H1 (cell line): ENCODE data around the gene AP1M1. TPM values are rescaled to one million over a fixed set of nuclear protein-coding genes. Genes with fewer than 3 reads are reported as not detected.

ENCODE experiments used
- CTCF ChIA-PET: fragments of 300-600 bp; sonication (Branson Sonifier 250); formaldehyde crosslinking; loops from one replicate; lab custom pipeline; 2021; ENCODE audit not compliant: partially characterized antibody; lab: Charles Lee
- POLR2A ChIA-PET: fragments of 300-600 bp; sonication (Branson Sonifier 250); formaldehyde crosslinking; loops from one replicate; lab custom pipeline; 2021; ENCODE audit warnings: inconsistent platforms; ENCODE audit not compliant: partially characterized antibody; lab: Charles Lee
- DNase-seq, 2 experiments: peaks; one replicate each; pipeline versions ENCODE4 v3.0.0 to v3.0.0-alpha.2; 2010 to 2022; ENCODE audit warnings: low spot score in 2 of 2, low read depth in 1 of 2, mixed read lengths in 1 of 2
- FAIRE-seq: peaks from 2 replicates; lab custom pipeline; 2011; peaks lifted over from hg19 to GRCh38; lab: Jason Lieb, UNC
- H2AFZ ChIP-seq: 2 replicates; pipeline ENCODE4 v1.8.1; 2012; ENCODE audit warnings: low read length, inconsistent platforms
- H2AK5ac ChIP-seq: 2 replicates; pipeline ENCODE4 v1.6.1; 2013; ENCODE audit warnings: low read depth, low read length
- H2BK120ac ChIP-seq: replicated peaks from 2 replicates; pipeline ENCODE3; 2013; ENCODE audit warnings: low read depth, low read length, inconsistent platforms
- H2BK12ac ChIP-seq: 2 replicates; pipeline ENCODE4 v1.6.1; 2013; ENCODE audit warnings: low read depth, low read length
- H2BK15ac ChIP-seq: 2 replicates; pipeline ENCODE4 v1.6.1; 2013; ENCODE audit warnings: low read length
- H2BK20ac ChIP-seq: 2 replicates; pipeline ENCODE4 v1.6.1; 2013; ENCODE audit warnings: low read length
- H2BK5ac ChIP-seq: 2 replicates; pipeline ENCODE4 v1.6.1; 2013; ENCODE audit warnings: low read depth, low read length
- H3K14ac ChIP-seq: 2 replicates; pipeline ENCODE4 v1.6.1; 2013; ENCODE audit warnings: inconsistent platforms; ENCODE audit not compliant: insufficient read length
- H3K18ac ChIP-seq: 2 replicates; pipeline ENCODE4 v1.6.1; 2013; ENCODE audit warnings: low read length; ENCODE audit errors: extremely low read depth
- H3K23ac ChIP-seq: 2 replicates; pipeline ENCODE4 v1.6.1; 2013; ENCODE audit warnings: inconsistent platforms; ENCODE audit not compliant: insufficient read length
- H3K23me2 ChIP-seq: 2 replicates; pipeline ENCODE4 v1.6.1; 2013; ENCODE audit warnings: low read depth, low read length
- H3K27ac ChIP-seq: 2 replicates; pipeline ENCODE4 v1.6.1; 2011; ENCODE audit warnings: low read depth, low read length, inconsistent platforms
- H3K27me3 ChIP-seq, 4 experiments: replicated peaks in 1 of 4; 1 replicate in 1 of 4; 2 replicates in 3 of 4; pipeline versions ENCODE4 v1.6.1 to v1.8.1; 2011 to 2013; ENCODE audit warnings: low read length in 3 of 4, mild to moderate bottlenecking in 3 of 4, inconsistent platforms in 2 of 4, mixed read lengths in 2 of 4, moderate library complexity in 1 of 4; ENCODE audit not compliant: control insufficient read depth in 3 of 4, insufficient read depth in 3 of 4; ENCODE audit errors: extremely low read depth in 1 of 4
- H3K36me3 ChIP-seq, 4 experiments: 2 replicates each; pipeline versions ENCODE4 v1.6.1 to v1.8.1; 2011 to 2013; ENCODE audit warnings: mild to moderate bottlenecking in 4 of 4, low read length in 3 of 4, moderate library complexity in 2 of 4, control low read depth in 1 of 4, inconsistent platforms in 1 of 4; ENCODE audit not compliant: insufficient read depth in 4 of 4, control insufficient read depth in 2 of 4
- H3K4ac ChIP-seq: replicated peaks from 2 replicates; pipeline ENCODE3; 2013; ENCODE audit warnings: low read length, low read depth, mixed read lengths, inconsistent platforms; ENCODE audit not compliant: insufficient read length
- H3K4me1 ChIP-seq, 4 experiments: replicated peaks in 1 of 4; 1 replicate in 1 of 4; 2 replicates in 3 of 4; pipeline versions ENCODE4 v1.6.1 to v1.8.1; 2011 to 2013; ENCODE audit warnings: low read length in 3 of 4, inconsistent platforms in 2 of 4, mixed read lengths in 1 of 4; ENCODE audit not compliant: insufficient read depth in 4 of 4, control insufficient read depth in 3 of 4
- H3K4me2 ChIP-seq, 2 experiments: 2 replicates each; pipeline versions ENCODE4 v1.6.1 to v1.8.1; 2011 to 2013; ENCODE audit warnings: low read depth in 2 of 2, low read length in 2 of 2, control low read depth in 1 of 2, inconsistent platforms in 1 of 2, mild to moderate bottlenecking in 1 of 2; ENCODE audit not compliant: insufficient read depth in 1 of 2
- H3K4me3 ChIP-seq, 4 experiments: fragments of 200-600, 300-600 bp in 1 of 4; sonication (generic), shearing (Covaris generic), sonication (Bioruptor Twin) in 1 of 4; 2 replicates each; pipeline versions ENCODE4 v1.5.1 to v1.8.1; 2011 to 2016; ENCODE audit warnings: low read length in 4 of 4, low read depth in 3 of 4, control low read depth in 2 of 4, inconsistent platforms in 2 of 4, mild to moderate bottlenecking in 2 of 4, mixed read lengths in 1 of 4, moderate library complexity in 1 of 4; ENCODE audit not compliant: insufficient read depth in 2 of 4; ENCODE audit errors: extremely low read depth in 1 of 4
- H3K56ac ChIP-seq: replicated peaks from 2 replicates; pipeline ENCODE3; 2013; ENCODE audit warnings: low read depth, mild to moderate bottlenecking, mixed read lengths, low read length, inconsistent platforms; ENCODE audit not compliant: insufficient read length
- H3K79me1 ChIP-seq: 2 replicates; pipeline ENCODE4 v1.6.1; 2013; ENCODE audit warnings: low read depth, low read length, control low read depth
- H3K79me2 ChIP-seq, 2 experiments: 2 replicates each; pipeline versions ENCODE4 v1.6.1 to v1.8.1; 2012 to 2013; ENCODE audit warnings: low read length in 2 of 2, mild to moderate bottlenecking in 2 of 2, inconsistent platforms in 1 of 2; ENCODE audit not compliant: insufficient read depth in 2 of 2, control insufficient read depth in 1 of 2
- H3K9ac ChIP-seq, 4 experiments: replicated peaks in 1 of 4; 1 replicate in 1 of 4; 2 replicates in 3 of 4; pipeline versions ENCODE4 v1.6.1 to v1.8.1; 2011 to 2013; ENCODE audit warnings: low read depth in 3 of 4, low read length in 3 of 4, control low read depth in 2 of 4, mild to moderate bottlenecking in 2 of 4, moderate library complexity in 2 of 4, inconsistent platforms in 1 of 4; ENCODE audit errors: extremely low read depth in 1 of 4
- H3K9me3 ChIP-seq, 2 experiments: 2 replicates each; pipeline versions ENCODE4 v1.6.1 to v1.8.1; 2012 to 2013; ENCODE audit warnings: mild to moderate bottlenecking in 2 of 2, moderate library complexity in 2 of 2, control low read depth in 1 of 2, inconsistent platforms in 1 of 2, low read depth in 1 of 2, low read length in 1 of 2, mixed read lengths in 1 of 2; ENCODE audit not compliant: insufficient read depth in 2 of 2
- H4K20me1 ChIP-seq, 2 experiments: replicated peaks in 1 of 2; 2 replicates each; pipeline versions ENCODE3 to v1.8.1; 2011 to 2013; ENCODE audit warnings: inconsistent platforms in 2 of 2, low read length in 2 of 2, mild to moderate bottlenecking in 1 of 2; ENCODE audit not compliant: insufficient read depth in 2 of 2, control insufficient read depth in 1 of 2
- H4K5ac ChIP-seq: 2 replicates; pipeline ENCODE4 v1.6.1; 2013; ENCODE audit warnings: low read length, low read depth, mixed read lengths, inconsistent platforms; ENCODE audit not compliant: insufficient read length
- H4K8ac ChIP-seq: 2 replicates; pipeline ENCODE4 v1.8.0; 2013; ENCODE audit warnings: mild to moderate bottlenecking, moderate library complexity, low read length, inconsistent platforms; ENCODE audit not compliant: insufficient read depth; ENCODE audit errors: extremely low read depth
- H4K91ac ChIP-seq: replicated peaks from 2 replicates; pipeline ENCODE3; 2013; ENCODE audit warnings: low read length, mixed read lengths, inconsistent platforms; ENCODE audit not compliant: insufficient read length
- CEBPB ChIP-seq: IDR thresholded peaks from 2 replicates; pipeline ENCODE4 v1.6.1; 2012; ENCODE audit warnings: low read depth, low read length
- CREB1 ChIP-seq: IDR thresholded peaks from 2 replicates; pipeline ENCODE4 v1.6.1; 2012; ENCODE audit warnings: inconsistent platforms
- GABPA ChIP-seq: IDR thresholded peaks from 2 replicates; pipeline ENCODE4 v1.6.1; 2011; ENCODE audit warnings: mild to moderate bottlenecking, low read length, moderate library complexity, borderline replicate concordance; ENCODE audit not compliant: insufficient read depth
- HDAC2 ChIP-seq, 2 experiments: fragments of 300-600 bp in 1 of 2; sonication (generic) in 1 of 2; IDR thresholded peaks; 2 replicates each; pipeline ENCODE4 v1.6.1; 2011 to 2012; ENCODE audit warnings: low read depth in 2 of 2, low read length in 2 of 2, mild to moderate bottlenecking in 2 of 2, moderate library complexity in 2 of 2, borderline replicate concordance in 1 of 2, inconsistent platforms in 1 of 2
- HDAC6 ChIP-seq: IDR thresholded peaks from one replicate; pipeline ENCODE4 v1.7.1; 2012; ENCODE audit warnings: low read depth, mild to moderate bottlenecking, inconsistent platforms, low read length, moderate library complexity
- KDM5A ChIP-seq: fragments of 200-600 bp; IDR thresholded peaks from 2 replicates; pipeline ENCODE4 v1.7.1; 2012; ENCODE audit warnings: mild to moderate bottlenecking, low read length, inconsistent platforms, mixed read lengths
- NRF1 ChIP-seq: IDR thresholded peaks from 2 replicates; pipeline ENCODE4 v1.6.1; 2011; ENCODE audit warnings: mild to moderate bottlenecking, low read depth, low read length, improper control_type of control experiment
- PHF8 ChIP-seq: fragments of 200-600 bp; sonication (generic); conservative IDR thresholded peaks from 2 replicates; pipeline ENCODE4 v1.7.1; 2012; ENCODE audit warnings: low read depth, mild to moderate bottlenecking, inconsistent platforms, low read length, moderate library complexity
- SAP30 ChIP-seq: fragments of 300-600 bp; sonication (generic); IDR thresholded peaks from 2 replicates; pipeline ENCODE4 v1.7.1; 2012; ENCODE audit warnings: low read length, moderate library complexity, mild to moderate bottlenecking, inconsistent platforms; ENCODE audit not compliant: insufficient read depth, insufficient replicate concordance
- TCF12 ChIP-seq: IDR thresholded peaks from 2 replicates; pipeline ENCODE4 v1.6.1; 2011; ENCODE audit warnings: low read depth, mild to moderate bottlenecking, low read length
- USF2 ChIP-seq: IDR thresholded peaks from 2 replicates; pipeline ENCODE4 v1.6.1; 2011; ENCODE audit warnings: low read length, improper control_type of control experiment
- WGBS, 2 experiments: shearing (Covaris generic) in 1 of 2; methylation state at CpG; one replicate each; pipeline versions ENCODE4 v1.1.6 to v1.1.7; 2013 to 2015; ENCODE audit warnings: low lambda C conversion rate in 2 of 2, mixed read lengths in 2 of 2, inconsistent platforms in 1 of 2, low coverage in 1 of 2, missing lambda C conversion rate in 1 of 2; ENCODE audit not compliant: insufficient replicate concordance in 2 of 2, insufficient coverage in 1 of 2, insufficient read length in 1 of 2; ENCODE audit errors: extremely low coverage in 1 of 2, missing lambda C conversion rate in 1 of 2; 5-methylcytosine and 5-hydroxymethylcytosine counted together
- polyA plus RNA-seq, 7 experiments: library from polyadenylated mRNA; depleted of rRNA in 3 of 7; stranded (reverse) in 5 of 7; unstranded in 2 of 7; fragments of >200 nt in 5 of 7; fragments of 200-250 nt in 2 of 7; gene quantifications; 1 replicate in 5 of 7; 2 replicates in 1 of 7; 4 replicates in 1 of 7; pipeline versions ENCODE4 v1.2.1 to v1.2.3, GENCODE V29; 2011 to 2013; ENCODE audit warnings: missing spikeins in 2 of 7, mixed read lengths in 2 of 7
- total RNA-seq: library from RNA; stranded (reverse); fragmentation: NEBNext Ultra II Directional; extraction: Animal tissue kit (Norgen Biotek cat#: 25700); gene quantifications from 2 replicates; pipeline ENCODE4 v1.2.1, GENCODE V29; 2021
- TF ChIP-seq, protein P1 (sequence below): IDR thresholded peaks from 2 replicates; pipeline ENCODE4 v1.6.1; 2012; ENCODE audit warnings: inconsistent platforms

Gene AP1M1
- total and polyA plus RNA-seq, 2 of the 8 experiments (the other 6 are each of a cell fraction or from before 2014, with no cell fraction given), result 30.9 to 37.5 TPM

- DNase-seq, result no peak
- no peak overlapping the region for H3K56ac ChIP-seq
- no peak overlapping the region for H2AFZ ChIP-seq
- H2AK5ac ChIP-seq, result no peak overlapping the region
- no peak overlapping the region for H4K91ac ChIP-seq
- no peak overlapping the region for H3K9ac ChIP-seq
- no peaks in the 10 kb centered on the region for H3K79me2 ChIP-seq
- POLR2A ChIA-PET, result interaction anchor here (0.6 to 1.5 kb wide), 5 partner anchors 11 to 883 kb away, joined by 3 to 5 read pairs (median 4); partner anchors contain the start of genes FAM32A, HSH2D and TPM4
- H3K79me1 ChIP-seq, result no peaks in the 10 kb centered on the region
- WGBS, 2 experiments, result 80% methylated on average over 1 of the region's 1 CpG; no CpG with 5 or more reads in 1 of the 2 experiments
- no peak overlapping the region for H4K8ac ChIP-seq
- no peaks in the 10 kb centered on the region for H3K4me1 ChIP-seq
- H4K5ac ChIP-seq, result no peak overlapping the region
- no peak overlapping the region for H3K4me2 ChIP-seq
- no peak overlapping the region for H3K18ac ChIP-seq
- H3K4me3 ChIP-seq, result no peak overlapping the region
- CTCF ChIA-PET, result interaction anchor here (0.5 to 1.3 kb wide), 2 partner anchors 15 to 29 kb away, joined by 3 to 5 read pairs; no protein-coding TSS in a partner anchor
- no peak overlapping the region for H2BK120ac ChIP-seq
- FAIRE-seq, result no peak
- H3K23ac ChIP-seq, result no peak overlapping the region
- no peaks in the 10 kb centered on the region for H3K23me2 ChIP-seq
- no peak overlapping the region for H3K4ac ChIP-seq
- no peak overlapping the region for H2BK12ac ChIP-seq
- H2BK5ac ChIP-seq, result no peak overlapping the region
- H4K20me1 ChIP-seq, result no peaks in the 10 kb centered on the region
- H2BK20ac ChIP-seq, result no peak overlapping the region
- H3K14ac ChIP-seq, result no peak overlapping the region
- no peak overlapping the region for H3K27ac ChIP-seq
- no peaks in the 10 kb centered on the region for H3K27me3 ChIP-seq
- H2BK15ac ChIP-seq, result no peak overlapping the region
- no peaks in the 10 kb centered on the region for H3K9me3 ChIP-seq
- no peaks in the 10 kb centered on the region for H3K36me3 ChIP-seq
- TF ChIP-seq PHF8 (no peak), TCF12 (no peak), NRF1 (no peak), KDM5A (no peak), CEBPB (no peak), HDAC2 (IDR thresholded peaks at IDR 0.05; ENCODE audit: borderline replicate concordance in 1 of 2, low read depth in 2 of 2, low read length in 2 of 2) (no peak), SAP30 (no peak), GABPA (no peak), HDAC6 (no peak), CREB1 (no peak), USF2 (no peak)
- TF ChIP-seq, protein P1, sequence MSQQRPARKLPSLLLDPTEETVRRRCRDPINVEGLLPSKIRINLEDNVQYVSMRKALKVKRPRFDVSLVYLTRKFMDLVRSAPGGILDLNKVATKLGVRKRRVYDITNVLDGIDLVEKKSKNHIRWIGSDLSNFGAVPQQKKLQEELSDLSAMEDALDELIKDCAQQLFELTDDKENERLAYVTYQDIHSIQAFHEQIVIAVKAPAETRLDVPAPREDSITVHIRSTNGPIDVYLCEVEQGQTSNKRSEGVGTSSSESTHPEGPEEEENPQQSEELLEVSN, result no peak
These were observed 42.6 kb upstream of the AP1M1 start for GRCh38 chr19:16155128-16155527.
